CD4-positive, alpha-beta T cell treated with Interleukin-15 for 4 hours (primary cell): ENCODE results near the gene IQCH.
"Not testable (repeated sequence)": the region's sequence is repeated elsewhere in the genome, so short reads cannot be mapped to it uniquely, and the experiment has no call there.

Source experiments
- DNase-seq: peaks from one replicate; pipeline ENCODE4 v3.0.0-alpha.2; 2020; ENCODE audit warnings: low spot score

IQCH gene

DNA sequence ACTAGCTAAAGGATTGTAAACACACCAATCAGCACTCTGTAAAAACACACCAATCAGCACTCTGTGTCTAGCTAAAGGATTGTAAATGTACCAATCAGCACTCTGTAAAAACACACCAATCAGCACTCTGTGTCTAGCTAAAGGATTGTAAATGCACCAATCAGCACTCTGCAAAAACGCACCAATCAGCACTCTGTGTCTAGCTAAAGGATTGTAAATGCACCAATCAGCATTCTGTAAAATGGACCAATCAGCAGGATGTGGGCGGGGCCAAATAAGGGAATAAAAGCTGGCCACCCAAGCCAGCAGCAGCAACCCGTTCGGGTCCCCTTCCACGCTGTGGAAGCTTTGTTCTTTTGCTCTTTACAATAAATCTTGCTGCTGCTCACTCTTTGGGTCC is 8.0 kb upstream of the IQCH start:
- DNase-seq = not testable (repeated sequence)

- no peak for DNase-seq
These were observed 6.5 kb upstream of the IQCH start for GRCh38 chr15:67248011-67248505.

GRCh38 chr15:67249830-67250229 is 4.8 kb upstream of the IQCH start:
- DNase-seq = no peak

GRCh38 chr15:67251318-67251717 is 3.3 kb upstream of the IQCH start:
- no peak for DNase-seq

DNA sequence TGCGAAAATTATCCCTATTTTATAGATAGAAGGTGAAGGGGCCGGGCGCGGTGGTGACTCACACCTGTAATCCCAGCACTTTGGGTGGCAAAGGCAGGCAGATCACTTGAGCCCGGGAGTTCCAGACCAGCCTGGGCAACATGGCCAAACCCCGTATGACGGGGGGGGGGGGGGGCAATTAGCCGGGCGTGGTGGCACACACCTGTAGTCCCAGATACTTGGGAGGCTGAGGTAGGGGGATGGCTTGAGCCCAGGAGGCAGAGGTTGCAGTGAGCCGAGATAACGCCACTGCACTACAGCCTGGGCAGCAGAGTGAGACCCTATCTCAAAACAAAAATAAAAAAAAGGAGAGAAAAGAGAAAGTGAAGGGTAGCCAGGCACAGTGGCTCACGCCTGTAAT is 1.5 kb upstream of the IQCH start:
- no peak for DNase-seq

DNA sequence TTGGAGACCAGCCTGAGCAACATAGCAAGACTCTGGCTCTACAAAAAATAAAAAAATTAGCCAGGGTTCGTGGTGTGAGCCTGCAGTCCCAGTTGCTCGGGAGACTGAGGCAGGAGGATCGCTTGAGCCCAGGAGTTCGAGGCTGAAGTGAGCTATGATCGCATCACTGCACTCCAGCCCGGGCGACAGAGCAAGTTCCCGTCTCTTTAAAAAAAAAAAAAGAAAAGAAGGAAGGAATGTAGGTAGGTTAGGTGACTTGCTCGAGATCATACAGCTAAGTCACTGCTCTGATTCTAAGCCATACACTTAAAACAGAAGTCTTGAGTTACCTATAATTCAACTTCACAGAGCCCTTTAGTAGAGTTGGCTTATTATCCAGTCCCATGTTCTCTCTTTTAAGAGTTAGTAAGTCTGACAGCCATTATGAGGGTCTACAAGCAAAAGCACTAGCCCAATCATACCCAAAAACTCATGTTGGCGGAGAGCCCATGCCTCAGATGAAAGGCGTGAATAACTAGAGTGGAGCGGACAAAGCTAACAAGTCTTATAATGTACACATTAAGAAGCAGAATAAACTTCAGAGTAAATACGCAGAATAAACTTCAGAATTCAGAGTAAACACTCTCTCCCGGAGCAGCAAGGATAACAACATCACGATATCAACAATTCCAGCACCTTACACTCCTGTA is 893 bp upstream of the IQCH start:
- no peak for DNase-seq

DNA sequence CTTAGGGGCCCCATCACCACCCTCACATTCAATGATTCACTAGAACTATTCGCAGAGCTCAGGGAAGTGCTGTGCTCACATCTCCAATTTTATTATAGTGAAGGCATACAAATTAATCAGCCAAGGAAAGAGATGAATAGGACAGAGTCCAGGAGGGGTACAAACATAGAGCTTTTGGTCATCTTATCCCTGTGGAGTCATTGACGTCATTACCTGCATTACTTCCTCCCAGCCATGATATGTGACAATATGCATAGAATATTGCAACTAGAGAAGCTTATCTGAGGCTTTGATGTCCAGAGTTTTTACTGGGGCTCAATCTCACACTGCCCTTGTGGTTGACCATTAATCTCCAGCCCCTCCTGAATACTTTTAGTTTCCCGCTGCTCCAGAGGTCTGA is 1.5 kb downstream of the IQCH start:
- DNase-seq = no peak

GRCh38 chr15:67258412-67258811 is 3.8 kb downstream of the IQCH start:
- DNase-seq = not testable (repeated sequence)

GRCh38 chr15:67259379-67259778 is 4.8 kb downstream of the IQCH start:
- no peak for DNase-seq

DNA sequence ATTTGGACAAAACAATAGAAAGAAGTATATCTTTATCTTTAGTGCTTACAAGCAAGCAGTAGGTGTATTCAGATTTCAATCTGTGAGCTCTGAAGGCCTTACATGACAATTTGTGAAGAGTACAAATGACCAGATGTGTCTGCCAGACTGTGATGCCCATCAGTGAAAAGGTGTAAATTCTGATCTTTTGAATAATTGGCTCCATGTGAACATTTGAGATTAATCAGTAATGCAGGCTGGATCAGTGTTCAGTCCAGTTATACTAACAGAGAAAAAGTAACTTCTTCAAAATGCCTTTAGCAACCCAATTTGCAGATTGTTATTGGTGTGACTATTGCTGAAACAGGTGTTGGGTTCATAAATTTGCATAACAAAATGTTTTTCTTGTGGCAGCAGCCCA is 5.2 kb downstream of the IQCH start:
- no peak for DNase-seq

- no peak for DNase-seq
These were observed 12.3 kb downstream of the IQCH start for GRCh38 chr15:67266870-67267269.

GRCh38 chr15:67267440-67267839 is 12.9 kb downstream of the IQCH start:
- DNase-seq = no peak

GRCh38 chr15:67267951-67268941 is 13.7 kb downstream of the IQCH start:
- no peak for DNase-seq

- no peak for DNase-seq
These were observed 19.6 kb downstream of the IQCH start for GRCh38 chr15:67274236-67274635.

DNA sequence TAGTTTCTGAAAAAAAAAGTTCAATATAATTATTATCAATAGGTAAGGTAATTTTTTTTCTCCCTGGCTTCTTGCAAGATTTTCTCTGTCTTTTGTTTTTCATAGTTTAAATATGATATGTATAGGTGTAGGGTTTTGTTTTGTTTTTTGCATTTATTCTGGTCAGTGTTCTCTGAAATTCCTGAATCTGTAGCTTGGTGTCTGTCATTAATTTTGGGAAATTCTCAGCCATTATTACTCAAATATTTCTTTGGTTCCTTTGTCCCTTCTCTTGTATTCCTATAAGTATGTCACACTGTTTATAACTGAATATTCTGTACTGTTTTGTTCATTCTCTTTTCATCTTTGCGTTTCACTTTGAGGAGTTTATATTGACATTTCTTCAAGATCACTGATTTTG is 22.1 kb downstream of the IQCH start:
- DNase-seq = no peak

DNA sequence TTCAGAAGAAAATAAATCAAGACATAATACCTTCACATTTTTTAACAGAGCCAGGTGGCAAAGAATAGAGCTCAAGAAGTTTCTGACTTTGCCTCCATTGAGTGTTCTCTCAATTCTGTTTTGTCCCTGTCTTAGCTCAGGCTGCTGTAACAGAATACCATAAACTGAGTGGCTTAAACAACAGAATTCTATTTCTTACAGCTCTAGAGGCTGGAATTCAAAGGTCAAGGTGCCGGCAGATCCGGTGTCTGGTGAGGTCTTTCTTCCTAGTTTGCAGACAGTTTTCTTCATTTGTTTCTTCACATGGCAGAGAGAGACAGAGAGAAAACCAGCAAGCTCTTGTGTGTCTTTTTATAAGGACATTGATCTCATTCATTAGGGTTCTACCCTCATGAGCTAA is 25.6 kb downstream of the IQCH start:
- DNase-seq = no peak

DNA sequence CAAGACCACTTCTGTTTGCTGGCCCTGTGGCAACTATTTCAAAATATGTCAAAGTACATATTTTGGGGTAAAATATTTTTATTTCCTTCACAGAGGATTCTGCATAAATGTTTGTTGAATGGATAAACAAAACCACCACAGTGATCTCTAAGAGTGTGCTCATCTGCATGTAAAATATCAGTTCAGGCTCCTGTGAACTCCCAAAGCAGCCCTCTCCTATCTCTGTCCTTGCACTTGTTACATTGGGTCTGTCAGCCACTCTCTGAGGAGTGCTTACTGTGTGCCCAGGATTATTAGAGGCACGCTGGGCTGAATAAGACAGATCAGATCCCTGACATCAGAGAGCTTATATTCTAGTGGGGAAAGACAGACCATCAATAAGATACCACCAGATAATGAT is 27.1 kb downstream of the IQCH start:
- no peak for DNase-seq

DNA sequence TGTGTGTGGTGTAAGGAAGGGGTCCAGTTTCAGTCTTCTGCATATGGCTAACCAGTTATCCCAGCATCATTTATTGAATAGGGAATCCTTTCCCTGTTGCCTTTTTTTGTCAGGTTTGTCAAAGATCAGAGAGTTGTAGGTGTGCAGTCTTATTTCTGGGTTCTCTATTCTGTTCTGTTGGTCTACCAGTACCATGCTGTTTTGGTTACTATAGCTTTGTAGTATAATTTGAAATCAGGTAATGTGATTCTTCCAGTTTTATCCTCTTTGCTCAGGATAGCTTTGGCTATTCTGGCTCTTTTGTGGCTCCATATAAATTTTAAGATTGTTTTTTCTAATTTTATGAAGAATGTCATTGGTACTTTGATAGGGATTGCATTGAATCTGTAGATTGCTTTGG is 31.0 kb downstream of the IQCH start:
- not testable (repeated sequence) for DNase-seq

DNA sequence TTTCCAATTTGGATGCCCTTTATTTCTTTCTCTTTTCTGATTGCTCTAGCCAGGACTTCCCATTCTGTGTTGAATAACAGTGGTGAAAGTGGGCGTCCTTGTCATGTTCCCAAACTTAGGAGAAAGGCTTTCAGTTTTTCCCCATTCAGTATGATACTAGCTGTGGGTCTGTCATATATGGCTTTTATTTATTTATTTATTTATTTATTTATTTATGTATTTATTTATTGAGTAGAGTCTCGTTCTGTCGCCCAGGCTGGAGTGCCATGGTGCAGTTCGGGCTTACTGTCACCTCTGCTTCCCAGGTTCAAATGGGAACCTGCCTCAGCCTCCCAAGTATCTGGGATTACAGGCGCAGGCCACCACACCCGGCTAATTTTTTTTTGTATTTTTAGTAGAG is 31.8 kb downstream of the IQCH start:
- DNase-seq = not testable (repeated sequence)

- no peak for DNase-seq
These were observed 35.7 kb downstream of the IQCH start for GRCh38 chr15:67290319-67290718.

GRCh38 chr15:67296188-67296587 is 41.6 kb downstream of the IQCH start:
- no peak for DNase-seq

DNA sequence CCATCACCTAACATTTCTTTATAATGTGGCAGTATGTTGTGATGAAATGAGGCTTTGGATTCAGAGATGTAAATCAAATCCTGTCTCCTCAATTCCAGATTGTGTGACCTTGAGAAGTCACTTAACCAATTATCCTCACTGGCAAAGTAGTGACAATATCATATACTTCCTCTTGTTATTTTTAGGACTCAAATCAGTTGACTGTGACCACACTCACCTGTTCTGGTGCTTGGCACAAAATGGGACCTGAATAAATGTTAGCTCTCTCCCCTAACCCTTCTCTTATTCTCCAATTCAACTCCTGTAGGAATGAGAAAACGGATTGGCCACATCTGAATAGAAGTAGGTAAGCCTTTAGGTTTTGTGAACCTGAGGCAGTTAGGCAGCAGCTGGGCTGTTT is 42.1 kb downstream of the IQCH start:
- DNase-seq = no peak
